NCI-H2196 treated with DMSO at 0.1 percent for 48 hours (cell line): ENCODE results near the gene DIP2C.
"Not testable (repeated sequence)": the region's sequence is repeated elsewhere in the genome, so short reads cannot be mapped to it uniquely, and the experiment has no call there.

ENCODE experiments used
- DNase-seq: peaks from one replicate; lab custom pipeline; 2025; ENCODE audit not compliant: unreplicated experiment; lab: John Stamatoyannopoulos, UW

DIP2C gene

GRCh38 chr10:661597-662222 lies 27.8 kb downstream of the DIP2C start:
- DNase-seq, result no peak

DNA sequence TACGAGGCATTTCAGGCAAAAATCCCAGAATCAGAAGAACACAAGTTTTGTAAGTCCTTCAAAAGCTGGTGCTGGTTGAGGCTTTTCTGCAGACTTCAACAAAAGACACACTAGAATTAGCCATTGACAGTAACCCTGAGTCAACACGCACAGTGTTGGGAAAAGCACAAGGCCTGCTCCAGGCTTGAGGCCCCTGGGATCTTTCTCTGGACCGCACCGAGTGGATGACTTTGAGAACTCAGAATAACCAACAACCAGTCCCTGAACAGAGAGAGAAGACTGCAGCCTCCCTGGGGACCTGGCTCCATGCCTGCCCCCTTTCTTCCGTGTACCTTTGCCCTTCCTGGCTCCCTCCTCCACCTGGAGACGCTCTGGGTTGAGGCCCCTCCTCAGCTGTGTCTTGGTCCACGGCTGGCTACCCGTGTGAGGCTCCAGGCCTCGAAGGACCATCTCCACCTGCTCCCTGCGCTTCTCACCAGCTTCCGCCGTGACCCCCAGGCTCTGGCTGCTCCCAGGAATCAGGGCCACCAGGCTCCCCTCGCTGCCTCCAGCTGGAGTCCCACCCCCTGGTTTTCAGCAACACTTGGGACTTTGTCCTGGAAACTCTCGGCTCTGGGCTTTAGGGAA lies 28.4 kb downstream of the DIP2C start:
- no peak for DNase-seq

DNA sequence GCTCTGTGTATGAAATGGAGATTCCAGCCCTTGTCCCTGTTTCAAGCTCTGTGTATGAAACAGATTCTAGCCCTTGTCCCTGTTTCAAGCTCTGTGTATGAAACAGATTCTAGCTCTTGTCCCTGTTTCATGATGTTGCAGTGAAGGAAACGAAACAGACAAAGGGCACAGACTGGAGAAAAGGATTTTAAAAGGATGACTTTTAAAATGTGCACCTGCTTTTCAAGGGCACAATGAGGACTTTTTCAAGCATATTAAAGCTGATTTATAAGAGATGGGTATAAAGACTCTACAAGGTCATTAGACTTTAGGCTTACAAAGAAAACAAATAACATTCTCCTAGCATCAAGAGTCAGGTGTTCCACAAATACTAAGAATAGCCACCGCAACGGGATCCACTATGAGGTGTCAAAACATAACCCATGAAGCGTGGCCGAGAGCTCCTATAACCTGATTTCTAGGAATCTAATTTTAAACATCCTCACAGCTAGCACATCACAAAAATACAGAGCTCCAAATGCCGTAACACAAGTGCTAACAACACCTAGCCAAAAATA lies 29.0 kb downstream of the DIP2C start:
- DNase-seq, result no peak

GRCh38 chr10:659688-660141 lies 29.8 kb downstream of the DIP2C start:
- no peak for DNase-seq

DNA sequence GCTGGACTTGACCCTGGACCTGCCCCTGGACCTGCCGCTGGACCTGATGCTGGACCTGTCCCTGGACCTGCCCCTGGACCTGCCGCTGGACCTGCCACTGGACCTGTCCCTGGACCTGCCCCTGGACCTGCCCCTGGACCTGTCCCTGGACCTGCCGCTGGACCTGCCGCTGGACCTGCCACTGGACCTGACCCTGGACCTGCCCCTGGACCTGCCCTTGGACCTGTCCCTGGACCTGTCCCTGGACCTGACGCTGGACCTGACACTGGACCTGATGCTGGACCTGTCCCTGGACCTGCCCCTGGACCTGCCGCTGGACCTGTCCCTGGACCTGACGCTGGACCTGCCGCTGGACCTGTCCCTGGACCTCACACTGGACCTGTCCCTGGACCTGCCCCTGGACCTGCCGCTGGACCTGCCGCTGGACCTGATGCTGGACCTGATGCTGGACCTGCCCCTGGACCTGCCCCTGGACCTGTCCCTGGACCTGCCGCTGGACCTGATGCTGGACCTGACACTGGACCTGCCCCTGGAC lies 31.6 kb downstream of the DIP2C start:
- not testable (repeated sequence) for DNase-seq

DNA sequence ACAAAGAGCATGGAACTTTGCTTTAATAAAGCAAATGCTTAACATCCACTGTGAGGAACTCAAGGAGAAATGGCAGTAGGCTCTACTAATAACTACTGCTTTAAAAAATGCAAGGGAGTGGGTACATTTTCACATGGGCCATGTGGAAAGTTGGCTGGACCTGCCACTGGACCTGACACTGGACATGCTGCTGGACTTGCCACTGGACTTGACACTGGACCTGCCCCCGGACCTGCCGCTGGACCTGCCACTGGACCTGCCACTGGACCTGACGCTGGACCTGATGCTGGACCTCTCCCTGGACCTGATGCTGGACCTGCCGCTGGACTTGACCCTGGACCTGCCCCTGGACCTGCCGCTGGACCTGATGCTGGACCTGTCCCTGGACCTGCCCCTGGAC lies 32.6 kb downstream of the DIP2C start:
- DNase-seq, result no peak

DNA sequence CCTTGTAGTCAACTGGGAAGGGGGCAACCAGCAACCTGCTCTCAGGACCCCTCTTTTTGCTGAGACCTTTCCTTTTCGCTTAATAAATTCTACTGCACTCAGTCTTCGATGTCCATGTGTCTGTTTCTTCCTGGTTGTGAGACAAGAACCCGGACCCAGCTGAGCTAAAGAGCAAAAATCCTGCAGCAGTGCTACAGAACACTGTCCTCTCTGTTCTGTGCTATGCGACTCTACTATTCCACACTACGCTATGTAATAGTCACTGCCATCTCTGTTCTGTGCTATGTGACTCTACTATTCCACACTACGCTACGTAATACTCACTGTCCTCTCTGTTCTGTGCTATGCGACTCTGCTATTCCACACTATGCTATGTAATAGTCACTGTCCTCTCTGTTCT lies 34.3 kb downstream of the DIP2C start:
- DNase-seq, result no peak

DNA sequence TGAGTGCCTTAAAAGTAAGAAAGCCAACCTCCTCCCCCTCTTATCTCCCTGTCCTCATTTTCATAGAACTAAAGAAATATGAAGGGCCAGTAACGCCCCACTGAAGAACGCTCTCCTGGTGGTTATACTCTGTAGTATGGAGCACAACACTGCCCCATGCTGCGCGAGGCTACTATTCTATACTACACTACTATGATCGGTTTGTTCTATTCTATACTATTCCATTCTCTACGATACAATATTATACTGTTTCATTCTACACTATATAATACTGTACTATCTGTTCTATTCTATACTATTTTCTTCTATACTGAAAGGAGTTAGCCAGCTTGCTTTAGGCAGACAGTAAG lies 34.8 kb downstream of the DIP2C start:
- no peak for DNase-seq

- DNase-seq, result no peak
Measured at GRCh38 chr10:653991-654646, 35.3 kb downstream of the DIP2C start.

DNA sequence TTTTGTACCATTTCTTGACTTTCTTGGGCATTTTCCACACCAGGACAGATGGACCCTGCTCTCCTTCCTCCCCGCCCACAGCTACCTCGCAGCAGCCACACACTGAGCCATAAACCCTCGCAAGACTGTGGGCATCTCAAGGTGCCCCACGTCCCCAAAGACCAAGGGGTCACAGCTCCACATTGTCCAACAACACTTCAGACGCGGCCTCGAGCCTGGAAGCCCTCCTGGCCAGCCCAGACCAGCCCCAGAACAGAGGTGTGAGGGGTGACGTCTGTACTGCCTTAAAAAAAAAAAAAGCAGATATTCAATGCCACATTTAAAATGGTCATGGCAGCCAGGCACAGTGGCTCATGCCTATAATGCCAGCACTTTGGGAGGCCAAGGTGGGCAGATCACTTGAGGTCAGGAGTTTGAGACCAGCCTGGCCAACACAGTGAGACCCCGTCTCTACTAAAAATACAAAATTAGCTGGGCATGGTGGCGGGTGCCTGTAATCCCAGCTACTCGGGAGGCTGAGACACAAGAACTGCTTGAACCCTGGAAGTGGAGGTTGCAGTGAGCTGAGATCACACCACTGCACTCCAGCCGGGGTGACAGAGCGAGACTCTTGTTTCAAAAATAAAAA lies 36.5 kb downstream of the DIP2C start:
- not testable (repeated sequence) for DNase-seq

DNA sequence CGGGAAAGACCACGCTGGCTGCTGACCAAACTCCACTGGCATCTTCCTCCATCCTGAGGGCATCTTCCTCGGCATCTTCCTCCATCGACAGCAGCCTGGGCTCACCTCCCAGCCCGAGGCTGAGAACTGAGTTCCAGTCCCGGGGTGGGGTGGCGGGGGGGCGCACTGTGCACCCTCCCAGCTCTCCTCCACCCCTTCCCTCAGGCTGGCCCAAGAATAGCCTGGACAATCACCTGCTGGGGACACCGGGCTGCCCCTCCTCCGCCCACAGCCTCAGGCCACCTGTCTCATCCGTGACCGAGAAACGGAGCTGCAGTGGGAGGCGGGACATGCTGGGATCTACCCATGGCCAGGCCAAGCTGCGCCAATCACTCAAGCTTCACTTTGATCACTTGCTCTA lies 37.2 kb downstream of the DIP2C start:
- DNase-seq, result no peak

DNA sequence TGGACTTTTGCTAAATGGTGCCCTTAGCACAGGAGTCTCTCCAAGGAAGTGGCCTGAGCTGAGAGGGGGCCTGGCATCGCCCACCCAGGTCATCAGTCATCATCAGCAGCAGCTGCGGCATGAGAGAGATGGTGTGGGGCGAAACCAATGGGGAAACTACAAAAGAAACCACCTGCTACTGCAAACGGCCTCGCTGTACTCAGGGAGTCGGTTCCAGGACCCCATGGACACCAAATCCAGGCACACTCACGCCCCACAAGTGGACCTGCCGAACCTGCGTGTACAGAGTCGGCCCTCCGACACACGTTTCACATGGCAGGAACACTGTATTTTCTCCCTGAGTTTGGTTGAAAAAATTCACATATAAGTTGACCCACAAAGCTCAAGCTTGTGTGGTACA lies 37.8 kb downstream of the DIP2C start:
- no peak for DNase-seq

DNA sequence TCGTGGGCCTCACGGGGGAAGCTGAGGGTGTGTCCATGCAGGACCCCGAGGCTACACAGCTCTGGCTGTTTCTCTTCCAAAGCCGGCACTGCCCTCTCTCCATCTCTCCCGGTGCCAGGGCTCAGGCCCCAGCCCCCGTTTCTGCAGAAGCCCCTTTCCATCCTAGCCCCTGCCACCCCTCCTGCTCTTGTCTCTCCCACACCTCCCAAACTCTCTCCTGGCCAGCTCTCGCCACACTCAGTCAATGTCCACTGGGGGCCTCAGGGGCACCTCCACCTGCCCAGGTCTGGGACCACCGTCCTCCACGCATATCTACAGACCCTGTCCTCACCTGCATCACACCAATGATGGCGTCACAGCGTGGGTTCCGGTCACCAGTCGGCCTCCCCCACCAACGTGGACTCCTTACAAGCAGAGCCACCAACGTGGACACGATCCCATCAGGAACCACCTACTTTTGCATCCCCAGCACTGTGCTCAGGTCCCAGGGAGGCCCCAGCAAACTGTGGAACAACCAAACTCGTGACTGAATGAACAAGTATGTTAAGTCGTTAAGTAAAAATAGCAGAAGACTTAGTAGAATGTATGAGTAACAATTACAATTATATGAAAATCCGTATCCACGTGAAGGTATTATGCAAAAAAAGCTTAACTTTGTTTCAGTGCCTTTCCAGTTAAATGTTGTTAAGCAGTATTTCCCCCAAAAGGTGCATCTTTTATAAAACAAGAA lies 38.4 kb downstream of the DIP2C start:
- no peak for DNase-seq

GRCh38 chr10:650441-650851 lies 39.0 kb downstream of the DIP2C start:
- DNase-seq, result no peak

GRCh38 chr10:649798-650440 lies 39.5 kb downstream of the DIP2C start:
- no peak for DNase-seq

GRCh38 chr10:649445-649797 lies 40.0 kb downstream of the DIP2C start:
- DNase-seq, result no peak

DNA sequence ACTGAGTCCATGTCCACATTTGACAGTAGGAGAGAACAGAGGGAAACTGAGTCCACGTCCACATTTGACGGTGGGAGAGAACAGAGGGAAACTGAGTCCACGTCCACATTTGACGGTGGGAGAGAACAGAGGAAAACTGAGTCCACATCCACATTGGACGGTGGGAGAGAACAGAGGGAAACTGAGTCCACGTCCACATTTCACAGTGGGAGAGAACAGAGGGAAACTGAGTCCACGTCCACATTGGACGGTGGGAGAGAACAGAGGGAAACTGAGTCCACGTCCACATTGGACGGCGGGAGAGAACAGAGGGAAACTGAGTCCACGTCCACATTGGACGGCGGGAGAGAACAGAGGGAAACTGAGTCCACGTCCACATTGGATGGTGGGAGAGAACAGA lies 42.4 kb downstream of the DIP2C start:
- not testable (repeated sequence) for DNase-seq

DNA sequence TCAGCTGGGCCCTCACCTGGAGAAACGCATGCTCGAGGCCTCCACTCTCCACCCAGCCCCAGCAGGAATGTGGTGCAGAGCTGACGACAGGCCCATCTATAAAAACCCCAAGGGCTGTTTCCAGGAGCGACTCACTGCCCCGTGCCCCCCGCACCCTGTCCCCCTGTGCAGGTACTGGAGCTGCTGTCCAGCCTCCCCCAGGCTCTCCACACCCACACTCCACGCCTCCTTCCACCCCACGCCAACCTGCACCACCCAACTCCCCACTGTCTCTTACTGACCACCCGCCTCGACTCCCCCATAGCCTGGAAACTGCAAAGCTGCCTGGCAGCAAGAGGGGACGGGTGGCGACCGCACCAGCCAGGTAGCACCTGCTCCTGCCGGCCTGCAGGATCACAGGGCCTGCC lies 43.3 kb downstream of the DIP2C start:
- DNase-seq, result no peak

GRCh38 chr10:644943-645334 lies 44.5 kb downstream of the DIP2C start:
- DNase-seq, result no peak
